Measurements from ENCODE around the gene MLLT3.

Gene MLLT3

GRCh38 chr9:20480249-20480648, 142.1 kb downstream of the MLLT3 start:
- no peak overlapping the region for H3K4me3 ChIP-seq (IDR thresholded peaks at IDR 0.05; ENCODE audit: insufficient read depth, low read depth, low read length)
- no peak overlapping the region for H3K27ac ChIP-seq
- TF ChIP-seq CTCF (conservative IDR thresholded peaks at IDR 0.05; ENCODE audit: low read depth, low read length) = no peak
- H3K4me1 ChIP-seq (ENCODE audit: low read depth, poor library complexity, severe bottlenecking) = no peaks in the 10 kb centered on the region
- no peak overlapping the region for H2AFZ ChIP-seq (ENCODE audit: low read depth)
- H3K27me3 ChIP-seq (ENCODE audit: insufficient read depth, low read depth) = no peaks in the 10 kb centered on the region
- H3K36me3 ChIP-seq (ENCODE audit: insufficient read depth) = no peaks in the 10 kb centered on the region
- H4K20me1 ChIP-seq (ENCODE audit: insufficient read depth) = no peaks in the 10 kb centered on the region
- H3K79me2 ChIP-seq (ENCODE audit: insufficient read depth, low read depth) = no peaks in the 10 kb centered on the region
- H3K4me2 ChIP-seq = no peak overlapping the region
- no peak overlapping the region for H3K9ac ChIP-seq

- Histone ChIP-seq H3K4me1 (ENCODE audit: low read depth, poor library complexity, severe bottlenecking) (no peaks in the 10 kb centered on the region), H3K4me2 (no peak overlapping the region), H3K79me2 (ENCODE audit: insufficient read depth, low read depth) (no peaks in the 10 kb centered on the region), H3K4me3 (IDR thresholded peaks at IDR 0.05; ENCODE audit: insufficient read depth, low read depth, low read length) (no peak overlapping the region), H3K9ac (no peak overlapping the region), H4K20me1 (ENCODE audit: insufficient read depth) (no peaks in the 10 kb centered on the region), H3K36me3 (ENCODE audit: insufficient read depth) (no peaks in the 10 kb centered on the region), H3K27ac (no peak overlapping the region), H2AFZ (ENCODE audit: low read depth) (no peak overlapping the region), H3K27me3 (ENCODE audit: insufficient read depth, low read depth) (no peaks in the 10 kb centered on the region)
- no peak for TF ChIP-seq CTCF (conservative IDR thresholded peaks at IDR 0.05; ENCODE audit: low read depth, low read length)
Observed at GRCh38 chr9:20479419-20480155, 142.7 kb downstream of the MLLT3 start.

GRCh38 chr9:20478786-20479185, 143.5 kb downstream of the MLLT3 start:
- Histone ChIP-seq H3K4me2 (no peak overlapping the region), H3K27me3 (ENCODE audit: insufficient read depth, low read depth) (no peaks in the 10 kb centered on the region), H3K36me3 (ENCODE audit: insufficient read depth) (no peaks in the 10 kb centered on the region)

GRCh38 chr9:20477940-20478620, 144.2 kb downstream of the MLLT3 start:
- Histone ChIP-seq H3K79me2 (ENCODE audit: insufficient read depth, low read depth) (no peaks in the 10 kb centered on the region), H4K20me1 (ENCODE audit: insufficient read depth) (no peaks in the 10 kb centered on the region), H3K9ac (no peak overlapping the region), H3K27ac (no peak overlapping the region), H3K36me3 (ENCODE audit: insufficient read depth) (no peaks in the 10 kb centered on the region), H3K27me3 (ENCODE audit: insufficient read depth, low read depth) (no peaks in the 10 kb centered on the region), H3K4me1 (ENCODE audit: low read depth, poor library complexity, severe bottlenecking) (no peaks in the 10 kb centered on the region), H2AFZ (ENCODE audit: low read depth) (no peak overlapping the region), H3K4me3 (IDR thresholded peaks at IDR 0.05; ENCODE audit: insufficient read depth, low read depth, low read length) (no peak overlapping the region), H3K4me2 (no peak overlapping the region)
- TF ChIP-seq CTCF (conservative IDR thresholded peaks at IDR 0.05; ENCODE audit: low read depth, low read length) = no peak

More at GRCh38 chr9:20478786-20479185, 143.5 kb downstream of the MLLT3 start:
- Histone ChIP-seq H3K4me1 (ENCODE audit: low read depth, poor library complexity, severe bottlenecking) (no peaks in the 10 kb centered on the region), H3K4me3 (IDR thresholded peaks at IDR 0.05; ENCODE audit: insufficient read depth, low read depth, low read length) (no peak overlapping the region), H4K20me1 (ENCODE audit: insufficient read depth) (no peaks in the 10 kb centered on the region), H3K27ac (no peak overlapping the region), H3K9ac (no peak overlapping the region), H3K79me2 (ENCODE audit: insufficient read depth, low read depth) (no peaks in the 10 kb centered on the region), H2AFZ (ENCODE audit: low read depth) (no peak overlapping the region)
- TF ChIP-seq CTCF (conservative IDR thresholded peaks at IDR 0.05; ENCODE audit: low read depth, low read length) = no peak
